Occipital lobe (tissue), 2 donors: ENCODE data around the gene BOD1. TPM values are rescaled to one million over a fixed set of nuclear protein-coding genes. Genes with fewer than 3 reads are reported as not detected.

Experiments
- DNase-seq: peaks from one replicate; lab custom pipeline; 2025; lab: John Stamatoyannopoulos, UW
- total RNA-seq: library from RNA; depleted of rRNA; stranded (reverse); fragments of >200 nt; gene quantifications from one replicate; pipeline ENCODE4 v1.2.3, GENCODE V29; 2014

BOD1 gene
- total RNA-seq, result 63.2 TPM

GRCh38 chr5:173616577-173617118 is at the start of gene BOD1:
BOD1 (minus strand) TSS chr5:173616650; CDS start chr5:173616436, 214 bp downstream.
- peak; percentile 97 for DNase-seq

- no peak for DNase-seq
Measured at GRCh38 chr5:173665326-173665725, 48.9 kb upstream of the BOD1 start.

GRCh38 chr5:173664154-173664526 is 47.7 kb upstream of the BOD1 start:
- no peak for DNase-seq

GRCh38 chr5:173663352-173664153 is 47.1 kb upstream of the BOD1 start:
- no peak for DNase-seq

- no peak for DNase-seq
Measured at GRCh38 chr5:173662581-173663351, 46.3 kb upstream of the BOD1 start.

- no peak for DNase-seq
Measured at GRCh38 chr5:173660481-173661280, 44.2 kb upstream of the BOD1 start.

- DNase-seq, result no peak
Measured at GRCh38 chr5:173659423-173659822, 43.0 kb upstream of the BOD1 start.

GRCh38 chr5:173657741-173658356 is 41.4 kb upstream of the BOD1 start:
- no peak for DNase-seq

GRCh38 chr5:173655196-173655797 is 38.8 kb upstream of the BOD1 start:
- DNase-seq, result no peak

- DNase-seq, result no peak
Measured at GRCh38 chr5:173653822-173654523, 37.5 kb upstream of the BOD1 start.

- DNase-seq, result no peak
Measured at GRCh38 chr5:173648308-173648866, 31.9 kb upstream of the BOD1 start.

- no peak for DNase-seq
Measured at GRCh38 chr5:173646692-173647091, 30.2 kb upstream of the BOD1 start.

GRCh38 chr5:173645890-173646574 is 29.6 kb upstream of the BOD1 start:
- no peak for DNase-seq

GRCh38 chr5:173645437-173645807 is 29.0 kb upstream of the BOD1 start:
- DNase-seq, result no peak

- DNase-seq, result no peak
Measured at GRCh38 chr5:173644673-173645436, 28.4 kb upstream of the BOD1 start.

- peak; percentile 73 for DNase-seq
Measured at GRCh38 chr5:173643964-173644363, 27.5 kb upstream of the BOD1 start.

GRCh38 chr5:173642895-173643481 is 26.5 kb upstream of the BOD1 start:
- DNase-seq, result no peak

GRCh38 chr5:173642191-173642816 is 25.9 kb upstream of the BOD1 start:
- DNase-seq, result no peak
